22Rv1 (cell line): Measurements from ENCODE around the gene LAMTOR2.

Source experiments
- ZFX ChIP-seq: fragments of 450-650 bp; IDR thresholded peaks from 2 replicates; pipeline ENCODE4 v1.6.1; 2017; ENCODE audit warnings: antibody characterized with exemption, borderline replicate concordance
- TF ChIP-seq, protein P1 (sequence below): fragments of 450-650 bp; IDR thresholded peaks from 2 replicates; pipeline ENCODE4 v1.5.1; 2017; ENCODE audit warnings: mild to moderate bottlenecking

DNA sequence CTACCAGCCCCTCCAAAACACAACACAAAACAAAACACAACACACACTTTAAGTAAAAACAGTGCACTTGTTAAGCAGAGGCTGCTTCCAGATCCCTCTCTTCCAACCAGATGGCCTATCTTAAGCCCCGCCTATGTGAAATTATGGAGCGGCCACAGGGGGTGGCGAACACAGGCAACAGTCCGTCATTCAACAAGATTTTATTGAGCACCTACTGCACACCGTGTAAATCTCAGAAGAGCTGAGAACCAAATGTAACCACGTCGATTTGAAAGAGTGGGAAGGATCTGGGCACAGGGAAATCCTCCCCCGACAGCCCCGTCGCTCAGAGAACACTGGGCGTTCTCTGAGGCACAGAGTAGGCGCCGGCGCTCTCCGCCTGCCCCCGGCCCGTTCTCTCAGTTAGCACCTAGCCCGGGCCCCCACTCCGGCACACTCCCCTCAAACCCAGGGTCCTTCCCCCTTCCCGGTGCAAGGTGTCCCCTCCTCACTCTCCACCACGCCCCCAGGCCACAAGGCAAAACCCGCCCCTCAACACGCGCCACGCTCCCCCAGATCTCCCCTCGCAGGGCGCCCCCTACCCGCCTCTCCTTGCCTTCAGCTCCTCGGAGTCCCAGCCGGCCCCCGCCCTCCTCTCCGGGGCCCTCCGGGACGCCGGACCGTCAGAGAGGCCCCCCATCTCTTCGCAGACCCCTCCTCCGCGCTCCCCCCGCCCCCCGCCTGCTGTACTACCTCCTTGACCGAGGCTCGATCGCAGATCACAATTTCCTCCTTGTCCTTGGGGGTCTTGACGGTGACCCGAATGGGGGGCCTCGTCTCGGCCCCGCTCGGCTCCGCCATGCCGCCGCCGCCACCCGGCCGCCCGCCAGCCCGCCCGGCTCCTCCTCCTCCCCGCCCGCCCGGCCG lies 1.5 kb upstream of the LAMTOR2 start:
- TF ChIP-seq, protein P1, sequence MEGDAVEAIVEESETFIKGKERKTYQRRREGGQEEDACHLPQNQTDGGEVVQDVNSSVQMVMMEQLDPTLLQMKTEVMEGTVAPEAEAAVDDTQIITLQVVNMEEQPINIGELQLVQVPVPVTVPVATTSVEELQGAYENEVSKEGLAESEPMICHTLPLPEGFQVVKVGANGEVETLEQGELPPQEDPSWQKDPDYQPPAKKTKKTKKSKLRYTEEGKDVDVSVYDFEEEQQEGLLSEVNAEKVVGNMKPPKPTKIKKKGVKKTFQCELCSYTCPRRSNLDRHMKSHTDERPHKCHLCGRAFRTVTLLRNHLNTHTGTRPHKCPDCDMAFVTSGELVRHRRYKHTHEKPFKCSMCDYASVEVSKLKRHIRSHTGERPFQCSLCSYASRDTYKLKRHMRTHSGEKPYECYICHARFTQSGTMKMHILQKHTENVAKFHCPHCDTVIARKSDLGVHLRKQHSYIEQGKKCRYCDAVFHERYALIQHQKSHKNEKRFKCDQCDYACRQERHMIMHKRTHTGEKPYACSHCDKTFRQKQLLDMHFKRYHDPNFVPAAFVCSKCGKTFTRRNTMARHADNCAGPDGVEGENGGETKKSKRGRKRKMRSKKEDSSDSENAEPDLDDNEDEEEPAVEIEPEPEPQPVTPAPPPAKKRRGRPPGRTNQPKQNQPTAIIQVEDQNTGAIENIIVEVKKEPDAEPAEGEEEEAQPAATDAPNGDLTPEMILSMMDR = no peak
- no peak for TF ChIP-seq ZFX
